NT2/D1 (cell line): ENCODE data around the gene RGS14.

Experiments
- YY1 ChIP-seq: IDR thresholded peaks from 2 replicates; pipeline ENCODE4 v1.6.1; 2011; ENCODE audit not compliant: insufficient read length, insufficient read depth
- ZNF274 ChIP-seq: IDR thresholded peaks from 2 replicates; pipeline ENCODE4 v1.6.1; 2011; ENCODE audit warnings: mild to moderate bottlenecking, low read depth, low read length

GRCh38 chr5:177380805-177381126 lies 23.0 kb downstream of the RGS14 start:
- TF ChIP-seq YY1, result no peak
- TF ChIP-seq ZNF274, result no peak
